ENCODE measurements around the gene NCDN.
A peak's percentile ranks its signal among the peaks of the same experiment; 100 is the strongest.

Gene NCDN

DNA sequence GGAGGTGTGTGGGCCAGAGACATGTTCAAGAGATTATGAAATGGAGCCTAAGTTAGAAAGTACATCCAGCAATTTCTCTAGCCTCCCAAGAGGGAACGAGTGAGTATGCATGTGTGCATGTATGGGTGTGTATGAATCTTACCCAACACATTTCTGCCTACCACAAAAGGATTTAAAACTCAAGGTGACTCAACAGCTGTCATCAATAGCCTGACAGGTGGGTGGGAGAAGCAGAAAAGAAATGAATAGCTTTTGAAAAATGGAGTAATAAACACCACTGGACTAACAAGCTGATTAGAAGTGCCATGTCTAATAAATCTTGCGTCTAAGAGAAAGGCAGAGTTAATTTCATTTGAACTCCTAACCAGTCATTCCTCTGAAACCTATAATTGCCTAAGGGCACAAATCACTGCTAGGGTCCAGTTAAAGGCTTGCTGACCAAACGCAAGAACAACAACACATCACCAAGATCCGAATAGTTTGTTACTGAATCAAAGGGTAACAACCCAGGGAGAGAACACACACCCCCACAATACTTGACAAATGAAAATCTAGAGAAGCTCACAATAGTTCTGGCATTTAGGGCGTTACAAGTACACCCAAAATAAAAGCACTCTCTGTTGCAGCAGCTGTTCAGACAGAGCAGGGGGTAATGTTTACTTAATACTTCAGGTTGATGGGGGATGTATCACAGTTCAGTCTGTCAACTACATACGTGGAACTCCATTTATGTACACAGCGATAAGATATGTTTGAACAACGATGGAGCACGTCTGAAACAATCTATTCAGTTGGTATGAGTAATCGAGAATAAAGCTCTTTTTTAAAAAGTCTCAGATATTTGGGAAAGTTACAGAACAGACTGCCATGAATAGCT, 1.8 kb upstream of the NCDN start:
- TF ChIP-seq, protein P1, sequence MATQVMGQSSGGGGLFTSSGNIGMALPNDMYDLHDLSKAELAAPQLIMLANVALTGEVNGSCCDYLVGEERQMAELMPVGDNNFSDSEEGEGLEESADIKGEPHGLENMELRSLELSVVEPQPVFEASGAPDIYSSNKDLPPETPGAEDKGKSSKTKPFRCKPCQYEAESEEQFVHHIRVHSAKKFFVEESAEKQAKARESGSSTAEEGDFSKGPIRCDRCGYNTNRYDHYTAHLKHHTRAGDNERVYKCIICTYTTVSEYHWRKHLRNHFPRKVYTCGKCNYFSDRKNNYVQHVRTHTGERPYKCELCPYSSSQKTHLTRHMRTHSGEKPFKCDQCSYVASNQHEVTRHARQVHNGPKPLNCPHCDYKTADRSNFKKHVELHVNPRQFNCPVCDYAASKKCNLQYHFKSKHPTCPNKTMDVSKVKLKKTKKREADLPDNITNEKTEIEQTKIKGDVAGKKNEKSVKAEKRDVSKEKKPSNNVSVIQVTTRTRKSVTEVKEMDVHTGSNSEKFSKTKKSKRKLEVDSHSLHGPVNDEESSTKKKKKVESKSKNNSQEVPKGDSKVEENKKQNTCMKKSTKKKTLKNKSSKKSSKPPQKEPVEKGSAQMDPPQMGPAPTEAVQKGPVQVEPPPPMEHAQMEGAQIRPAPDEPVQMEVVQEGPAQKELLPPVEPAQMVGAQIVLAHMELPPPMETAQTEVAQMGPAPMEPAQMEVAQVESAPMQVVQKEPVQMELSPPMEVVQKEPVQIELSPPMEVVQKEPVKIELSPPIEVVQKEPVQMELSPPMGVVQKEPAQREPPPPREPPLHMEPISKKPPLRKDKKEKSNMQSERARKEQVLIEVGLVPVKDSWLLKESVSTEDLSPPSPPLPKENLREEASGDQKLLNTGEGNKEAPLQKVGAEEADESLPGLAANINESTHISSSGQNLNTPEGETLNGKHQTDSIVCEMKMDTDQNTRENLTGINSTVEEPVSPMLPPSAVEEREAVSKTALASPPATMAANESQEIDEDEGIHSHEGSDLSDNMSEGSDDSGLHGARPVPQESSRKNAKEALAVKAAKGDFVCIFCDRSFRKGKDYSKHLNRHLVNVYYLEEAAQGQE (IDR thresholded peaks at IDR 0.05; ENCODE audit: insufficient read depth in 1 of 2, low read depth in 2 of 2, low read length in 2 of 2): no peak
- TF ChIP-seq TAF1 (IDR thresholded peaks at IDR 0.05; ENCODE audit: borderline replicate concordance, insufficient read depth, low read length) (no peak), SIN3A (IDR thresholded peaks at IDR 0.05; ENCODE audit: borderline replicate concordance, insufficient read depth, low read length) (no peak), POLR2AphosphoS5 (IDR thresholded peaks at IDR 0.05; ENCODE audit: low read depth, low read length) (no peak), FOXP2 (optimal IDR thresholded peaks at IDR 0.05; ENCODE audit: borderline replicate concordance, extremely low read depth, extremely low read length, insufficient read depth) (no peak)

DNA sequence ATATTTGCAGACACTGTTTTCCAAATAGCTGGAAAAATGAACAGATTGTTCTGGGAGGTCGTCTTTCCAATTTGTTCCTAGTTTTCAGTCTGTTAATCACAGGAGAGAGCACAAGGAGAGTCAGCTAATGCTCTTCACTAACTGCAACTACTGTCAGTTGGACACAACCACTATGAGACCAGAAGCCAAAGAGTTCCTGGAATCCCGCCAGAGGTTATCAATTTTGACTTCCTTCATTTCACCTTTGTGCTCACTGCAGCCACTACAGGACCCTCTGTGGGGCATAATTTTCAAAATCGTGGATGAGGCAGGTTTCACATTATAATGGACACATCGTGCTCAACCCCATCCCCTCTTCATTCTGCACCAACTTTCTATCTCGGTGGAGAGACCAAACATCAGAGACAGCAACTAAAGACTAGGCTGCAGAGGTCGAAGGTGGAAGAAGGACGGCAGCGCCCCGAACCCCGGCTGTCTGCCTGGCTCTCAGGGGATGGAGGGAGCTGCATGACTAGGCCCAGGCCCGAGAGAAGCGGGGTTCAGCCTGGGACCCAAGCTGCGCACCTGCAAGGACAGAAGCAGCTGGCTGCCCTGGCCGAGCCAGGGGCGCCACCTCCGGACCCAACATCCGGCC, 998 bp upstream of the NCDN start:
- TF ChIP-seq TAF1 (IDR thresholded peaks at IDR 0.05; ENCODE audit: borderline replicate concordance, insufficient read depth, low read length) (no peak), FOXP2 (optimal IDR thresholded peaks at IDR 0.05; ENCODE audit: borderline replicate concordance, extremely low read depth, extremely low read length, insufficient read depth) (peak; percentile 14)

DNA sequence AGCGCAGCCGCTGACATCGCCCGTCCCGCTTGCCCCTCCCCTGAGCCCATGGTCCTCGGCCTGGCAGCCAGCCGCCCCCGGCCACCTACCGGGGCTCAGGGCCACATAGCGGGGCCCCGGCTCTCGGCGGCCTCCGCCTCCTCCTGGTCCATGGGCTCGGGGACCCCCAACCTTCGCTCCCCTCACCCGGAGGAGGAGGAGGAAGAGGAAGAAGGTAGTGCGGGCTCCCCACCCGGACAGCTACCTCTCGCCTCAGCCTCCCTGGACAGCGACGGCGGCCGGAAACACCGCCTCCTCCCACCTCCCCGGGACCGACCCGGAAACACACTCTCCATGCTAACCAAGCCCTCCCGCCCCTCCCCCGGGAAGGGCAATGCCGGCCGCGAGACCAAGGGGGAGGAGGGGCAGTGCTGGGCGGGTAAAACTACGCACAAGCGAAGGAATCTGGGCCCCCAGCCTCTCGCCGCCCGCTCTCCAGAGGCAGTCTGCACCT, 435 bp upstream of the NCDN start, which contains the start of gene KIAA0319L:
Gene KIAA0319L (minus strand): TSS at position 286 of the 493 bp plus-strand sequence. CDS start 2,912 bp downstream, outside the sequence.
- no peak; the same call in none of the 2 replicates for TF ChIP-seq POLR2AphosphoS5 (IDR thresholded peaks at IDR 0.05; ENCODE audit: low read depth, low read length)
- no peak for TF ChIP-seq FOXP2 (optimal IDR thresholded peaks at IDR 0.05; ENCODE audit: borderline replicate concordance, extremely low read depth, extremely low read length, insufficient read depth)
- 0 out of 2 replicates have a peak, but pooled peaks have one; percentile 32 for TF ChIP-seq TAF1 (IDR thresholded peaks at IDR 0.05; ENCODE audit: borderline replicate concordance, insufficient read depth, low read length)
- TF ChIP-seq SIN3A (IDR thresholded peaks at IDR 0.05; ENCODE audit: borderline replicate concordance, insufficient read depth, low read length): no peak
- TF ChIP-seq, protein P1 (IDR thresholded peaks at IDR 0.05; ENCODE audit: insufficient read depth in 1 of 2, low read depth in 2 of 2, low read length in 2 of 2): peak; percentile 77 to 85

DNA sequence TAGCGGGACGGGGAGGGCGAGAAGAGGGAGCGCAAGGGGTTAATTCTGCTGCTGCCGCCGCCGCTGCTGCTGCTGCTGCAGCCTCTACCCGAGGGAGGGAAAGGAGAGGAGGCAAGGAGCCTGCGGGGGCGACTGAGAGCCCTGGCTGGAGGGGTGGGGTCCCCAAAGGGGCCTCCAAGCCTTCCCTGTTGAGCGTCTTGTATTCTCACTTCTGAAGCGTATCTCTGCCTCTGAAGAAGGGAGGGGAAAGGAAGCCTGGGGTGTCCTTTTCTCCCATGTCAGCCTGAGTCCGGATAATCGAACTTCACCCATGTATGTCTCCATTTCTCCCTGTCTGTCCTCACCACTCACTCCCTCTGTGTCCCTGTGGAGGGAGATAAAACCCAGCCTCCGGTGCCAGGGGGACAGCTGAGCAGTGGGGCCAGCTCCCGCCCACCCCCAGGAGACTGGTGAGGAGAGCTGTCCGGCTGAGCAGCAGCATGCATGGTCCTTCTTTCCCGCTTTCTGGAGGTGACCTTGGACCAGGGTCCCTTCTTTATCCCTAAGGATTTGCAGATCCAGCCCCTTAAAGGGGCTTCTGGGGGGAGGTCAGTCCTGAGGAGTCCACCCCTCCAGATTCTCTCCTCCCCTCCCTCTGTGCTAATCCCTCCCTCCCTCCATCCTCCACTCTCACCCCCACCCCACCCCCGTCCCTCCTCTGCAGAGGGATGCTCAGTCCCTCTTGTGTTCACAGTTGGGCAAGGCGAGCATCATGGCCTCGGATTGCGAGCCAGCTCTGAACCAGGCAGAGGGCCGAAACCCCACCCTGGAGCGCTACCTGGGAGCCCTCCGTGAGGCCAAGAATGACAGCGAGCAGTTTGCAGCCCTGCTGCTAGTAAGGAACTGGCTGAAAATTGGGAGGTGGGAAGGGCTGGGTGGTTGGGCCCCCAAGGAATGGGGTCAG, 1.0 kb downstream of the NCDN start:
- TF ChIP-seq SIN3A (IDR thresholded peaks at IDR 0.05; ENCODE audit: borderline replicate concordance, insufficient read depth, low read length): no peak
- TF ChIP-seq POLR2AphosphoS5 (IDR thresholded peaks at IDR 0.05; ENCODE audit: low read depth, low read length): no peak
- no peak for TF ChIP-seq TAF1 (IDR thresholded peaks at IDR 0.05; ENCODE audit: borderline replicate concordance, insufficient read depth, low read length)
- TF ChIP-seq, protein P1 (IDR thresholded peaks at IDR 0.05; ENCODE audit: insufficient read depth in 1 of 2, low read depth in 2 of 2, low read length in 2 of 2): no peak
- no peak for TF ChIP-seq FOXP2 (optimal IDR thresholded peaks at IDR 0.05; ENCODE audit: borderline replicate concordance, extremely low read depth, extremely low read length, insufficient read depth)
